ACC112 (cell line): Measurements from ENCODE around the gene UBXN11.
"Not testable (repeated sequence)": the region's sequence is repeated elsewhere in the genome, so short reads cannot be mapped to it uniquely, and the experiment has no call there.

Source experiments
- H2AFZ ChIP-seq: fragments of 200-600 bp; sonication (generic); one replicate; pipeline ENCODE4 v1.6.0; 2017; ENCODE audit warnings: antibody characterized with exemption, low read length; ENCODE audit not compliant: unreplicated experiment
- H3K27ac ChIP-seq: fragments of 200-600 bp; sonication (generic); 2 replicates; pipeline ENCODE4 v1.5.1; 2014; ENCODE audit warnings: low read depth, mild to moderate bottlenecking, antibody characterized with exemption, low read length, moderate library complexity
- H3K27me3 ChIP-seq: fragments of 200-600 bp; sonication (generic); 2 replicates; pipeline ENCODE4 v1.6.1; 2014; ENCODE audit warnings: mild to moderate bottlenecking, antibody characterized with exemption, low read length, moderate library complexity, mixed read lengths; ENCODE audit not compliant: insufficient read depth
- H3K36me3 ChIP-seq: fragments of 200-600 bp; sonication (generic); 2 replicates; pipeline ENCODE4 v1.6.1; 2016; ENCODE audit warnings: mild to moderate bottlenecking, antibody characterized with exemption, low read length, moderate library complexity, mixed read lengths; ENCODE audit not compliant: insufficient read depth
- H3K4me1 ChIP-seq: fragments of 200-600 bp; sonication (generic); one replicate; pipeline ENCODE4 v1.6.1; 2016; ENCODE audit warnings: low read length, mixed read lengths; ENCODE audit not compliant: insufficient read depth, unreplicated experiment, control insufficient read depth
- H3K4me3 ChIP-seq: fragments of 200-600 bp; sonication (generic); 2 replicates; pipeline ENCODE4 v1.5.1; 2014; ENCODE audit warnings: mild to moderate bottlenecking, low read depth, low read length
- H3K79me2 ChIP-seq: fragments of 200-600 bp; sonication (generic); one replicate; pipeline ENCODE4 v1.6.0; 2016; ENCODE audit warnings: low read length; ENCODE audit not compliant: control insufficient read depth, unreplicated experiment, insufficient read depth

Gene UBXN11

GRCh38 chr1:26300578-26301275 is 5.7 kb downstream of the UBXN11 start:
- no peak overlapping the region for H3K27ac ChIP-seq
- H2AFZ ChIP-seq: no peak overlapping the region
- no peaks in the 10 kb centered on the region for H3K36me3 ChIP-seq
- no peak overlapping the region for H3K4me3 ChIP-seq
- peaks cover 13% of the 10 kb centered on the region for H3K79me2 ChIP-seq
- H3K27me3 ChIP-seq: no peaks in the 10 kb centered on the region
- peaks cover 38% of the 10 kb centered on the region for H3K4me1 ChIP-seq

GRCh38 chr1:26297791-26298124 is 8.7 kb downstream of the UBXN11 start:
- Histone ChIP-seq H2AFZ (no peak overlapping the region), H3K36me3 (no peaks in the 10 kb centered on the region), H3K27me3 (no peaks in the 10 kb centered on the region), H3K4me3 (no peak overlapping the region), H3K4me1 (peaks cover 28% of the 10 kb centered on the region), H3K79me2 (peaks cover 7% of the 10 kb centered on the region), H3K27ac (peak overlapping the region; percentile 25; the same call in 1 of the 2 replicates)

GRCh38 chr1:26297057-26297790 is 9.2 kb downstream of the UBXN11 start:
- Histone ChIP-seq H3K79me2 (peaks cover 7% of the 10 kb centered on the region), H3K4me1 (peaks cover 23% of the 10 kb centered on the region), H3K4me3 (no peak overlapping the region), H3K36me3 (no peaks in the 10 kb centered on the region), H3K27me3 (no peaks in the 10 kb centered on the region), H3K27ac (no peak overlapping the region), H2AFZ (no peak overlapping the region)

DNA sequence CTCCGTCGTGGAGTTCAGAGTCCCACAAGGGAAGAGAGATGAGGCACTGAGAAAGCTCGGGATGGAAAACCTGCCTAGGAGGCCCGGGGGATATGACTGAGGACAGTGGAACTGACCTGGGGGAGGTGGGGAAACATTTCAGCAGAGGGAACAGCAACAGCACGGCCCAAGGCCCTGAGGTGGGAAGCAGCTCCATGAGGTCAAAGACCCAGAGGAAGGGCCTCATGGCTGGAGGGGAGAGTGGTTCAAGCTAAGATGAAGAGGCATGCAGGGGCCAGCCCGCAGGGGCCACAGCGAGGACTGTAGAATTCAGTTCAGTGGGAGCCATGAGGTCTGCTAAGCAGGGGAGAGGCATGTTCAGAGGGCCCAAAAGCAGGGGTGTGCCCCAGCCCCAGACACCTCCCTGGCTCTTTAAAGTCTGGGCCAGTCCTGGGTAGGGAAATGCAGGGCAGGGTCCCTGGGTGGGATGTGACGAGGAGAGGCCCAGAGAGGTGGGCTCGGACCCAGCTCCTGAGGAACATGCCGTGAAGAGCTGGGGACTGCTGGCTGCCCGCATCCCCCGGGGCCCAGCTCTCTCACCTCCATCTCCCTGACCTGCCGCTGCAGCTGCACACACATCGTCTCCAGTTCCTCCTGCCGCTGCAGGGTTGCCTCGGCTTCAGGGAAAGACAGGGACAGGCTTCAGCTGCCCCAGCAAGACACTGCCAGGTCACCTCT is 9.9 kb downstream of the UBXN11 start:
- Histone ChIP-seq H3K4me3 (no peak overlapping the region), H3K79me2 (peaks cover 1% of the 10 kb centered on the region), H3K4me1 (peaks cover 17% of the 10 kb centered on the region), H3K27ac (no peak overlapping the region), H3K36me3 (no peaks in the 10 kb centered on the region), H2AFZ (no peak overlapping the region), H3K27me3 (no peaks in the 10 kb centered on the region)

- H3K27ac ChIP-seq: no peak overlapping the region
- H2AFZ ChIP-seq: no peak overlapping the region
- no peaks in the 10 kb centered on the region for H3K27me3 ChIP-seq
- no peak overlapping the region for H3K4me3 ChIP-seq
- H3K79me2 ChIP-seq: no peaks in the 10 kb centered on the region
- H3K4me1 ChIP-seq: peaks cover 9% of the 10 kb centered on the region
- H3K36me3 ChIP-seq: no peaks in the 10 kb centered on the region
Measured at GRCh38 chr1:26295194-26296138, 11.0 kb downstream of the UBXN11 start.

DNA sequence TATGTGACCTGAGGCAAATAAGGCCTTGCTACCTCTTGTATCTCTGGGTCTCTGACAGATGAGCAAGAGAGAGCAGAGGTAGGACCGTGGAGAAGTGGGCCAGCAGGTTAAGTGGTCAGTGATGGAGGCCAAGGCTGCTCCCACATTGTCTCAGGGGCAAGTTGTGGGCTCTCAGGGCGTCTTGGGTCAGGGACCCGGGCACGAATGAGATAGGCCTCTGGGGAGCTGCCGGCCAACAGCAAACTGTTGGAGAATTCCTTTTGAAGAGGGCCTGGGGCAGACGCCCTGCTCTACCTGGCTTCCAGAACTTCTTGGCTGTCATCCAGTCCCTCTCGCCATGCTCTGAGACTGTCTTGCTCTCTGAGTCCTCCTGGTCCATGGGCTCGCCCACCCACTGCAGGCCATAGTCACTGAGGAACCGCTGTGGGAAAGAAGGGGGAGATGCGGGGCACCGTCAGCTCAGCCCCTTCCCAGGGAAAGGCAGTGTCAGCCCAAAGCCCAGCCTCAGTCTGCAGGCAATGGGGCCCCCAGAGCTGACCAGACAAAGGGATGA is 12.4 kb downstream of the UBXN11 start:
- no peak overlapping the region for H2AFZ ChIP-seq
- H3K36me3 ChIP-seq: no peaks in the 10 kb centered on the region
- H3K79me2 ChIP-seq: no peaks in the 10 kb centered on the region
- no peak overlapping the region for H3K27ac ChIP-seq
- H3K4me1 ChIP-seq: peaks cover 13% of the 10 kb centered on the region
- H3K27me3 ChIP-seq: no peaks in the 10 kb centered on the region
- H3K4me3 ChIP-seq: no peak overlapping the region

DNA sequence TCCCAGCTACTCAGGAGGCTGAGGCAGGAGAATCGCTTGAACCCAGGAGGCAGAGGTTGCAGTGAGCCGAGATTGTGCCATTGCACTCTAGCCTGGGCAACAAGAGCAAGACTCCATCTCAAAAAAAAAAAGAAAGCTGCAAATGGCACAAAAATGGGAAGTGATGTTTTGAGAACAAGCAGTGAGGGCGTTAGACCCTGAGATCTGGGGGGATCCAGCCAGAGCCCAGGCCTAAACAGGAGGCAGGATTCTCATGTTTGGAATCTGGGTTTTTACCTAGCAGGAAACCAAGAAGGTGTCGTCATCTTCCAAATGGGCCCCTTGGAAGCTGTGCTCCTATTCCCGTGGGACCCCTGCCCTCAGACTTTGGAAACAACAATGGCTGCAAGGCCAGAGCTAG is 13.7 kb downstream of the UBXN11 start:
- peaks cover 14% of the 10 kb centered on the region for H3K4me1 ChIP-seq
- H3K4me3 ChIP-seq, H3K27ac ChIP-seq, H2AFZ ChIP-seq, H3K36me3 ChIP-seq, H3K79me2 ChIP-seq, H3K27me3 ChIP-seq: not testable (repeated sequence)

- Histone ChIP-seq H3K79me2 (no peaks in the 10 kb centered on the region), H3K27me3 (no peaks in the 10 kb centered on the region), H2AFZ (no peak overlapping the region), H3K4me3 (no peak overlapping the region), H3K4me1 (peaks cover 20% of the 10 kb centered on the region), H3K27ac (no peak overlapping the region), H3K36me3 (no peaks in the 10 kb centered on the region)
Measured at GRCh38 chr1:26291939-26292338, 14.5 kb downstream of the UBXN11 start.

DNA sequence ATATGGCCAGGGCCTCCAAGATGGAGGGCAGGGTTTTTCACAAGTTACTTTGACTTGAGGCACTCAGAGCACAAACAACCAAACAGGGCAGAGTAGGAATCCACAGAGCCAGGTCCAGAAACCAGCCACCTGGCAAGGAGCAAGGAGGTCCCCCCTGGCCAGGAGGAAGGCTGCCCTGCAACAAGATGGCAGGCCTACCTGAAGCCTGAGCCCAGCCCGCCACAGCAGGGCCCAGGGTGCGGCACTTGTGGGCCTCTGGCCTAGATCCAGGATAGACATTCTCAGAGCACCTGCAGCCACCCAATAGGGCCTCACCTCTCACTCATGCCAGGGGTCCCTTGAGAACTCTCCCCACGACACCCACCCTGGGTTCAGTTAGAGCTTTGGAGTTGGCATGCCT is 15.0 kb downstream of the UBXN11 start:
- Histone ChIP-seq H3K27ac (no peak overlapping the region), H3K27me3 (no peaks in the 10 kb centered on the region), H3K79me2 (no peaks in the 10 kb centered on the region), H3K4me1 (peaks cover 25% of the 10 kb centered on the region), H3K36me3 (no peaks in the 10 kb centered on the region), H2AFZ (no peak overlapping the region), H3K4me3 (no peak overlapping the region)

DNA sequence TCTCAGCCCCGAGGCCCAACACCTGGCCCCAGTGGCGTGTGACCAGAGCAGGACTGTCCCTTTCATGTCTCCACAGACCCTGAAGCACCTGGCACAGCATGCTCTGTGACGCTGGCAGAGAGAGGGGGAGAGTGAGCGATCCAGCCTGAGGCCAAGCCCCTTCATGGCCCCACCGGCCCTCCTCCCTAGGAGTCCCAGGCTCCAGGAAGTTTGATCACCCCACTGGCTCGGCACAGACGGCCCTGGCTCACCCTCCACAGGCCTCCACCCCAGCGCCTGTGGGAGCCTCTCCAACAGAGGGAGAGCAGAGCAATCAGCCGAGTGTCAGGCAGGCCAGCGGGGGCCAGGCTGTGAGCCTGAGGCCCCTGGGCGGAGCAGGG is 15.6 kb downstream of the UBXN11 start:
- Histone ChIP-seq H3K36me3 (no peaks in the 10 kb centered on the region), H3K27ac (no peak overlapping the region), H3K27me3 (no peaks in the 10 kb centered on the region), H3K4me1 (peaks cover 27% of the 10 kb centered on the region), H2AFZ (no peak overlapping the region), H3K4me3 (no peak overlapping the region), H3K79me2 (no peaks in the 10 kb centered on the region)
